IMR-90 (cell line): Measurements from ENCODE around the gene OR5AK2. TPM values are rescaled to one million over a fixed set of nuclear protein-coding genes. Genes with fewer than 3 reads are reported as not detected.
"Not testable (repeated sequence)": the region's sequence is repeated elsewhere in the genome, so short reads cannot be mapped to it uniquely, and the experiment has no call there.

Source experiments
- ATAC-seq: fragments of 200-7000 bp; cut with Tn5 transposase; 2 replicates; pipeline ENCODE4 v1.9.1; 2020; ENCODE audit warnings: low read depth, mild to moderate bottlenecking, moderate library complexity
- BruUV-seq: library from RNA; stranded (reverse); fragments of 400-500 nt; replicated peaks from 2 replicates; lab custom pipeline; 2021; lab: Mats Ljungman, UMichigan
- CTCF ChIA-PET: fragments of 300-600 bp; formaldehyde crosslinking; extraction: SDS; loops from one replicate; lab custom pipeline; 2021; ENCODE audit warnings: antibody characterized with exemption; lab: Yijun Ruan, JAX
- POLR2A ChIA-PET: fragments of 300-600 bp; sonication (Branson Sonifier 250); formaldehyde crosslinking; loops from one replicate; lab custom pipeline; 2022; ENCODE audit warnings: antibody characterized with exemption; ENCODE audit not compliant: unreplicated experiment; lab: Charles Lee
- DNase-seq: peaks from one replicate; pipeline ENCODE4 v3.0.0; 2013
- H2AFZ ChIP-seq: replicated peaks from 2 replicates; pipeline ENCODE3; 2013; ENCODE audit warnings: low read length, mild to moderate bottlenecking; ENCODE audit not compliant: poor library complexity
- H2AK5ac ChIP-seq: 2 replicates; pipeline ENCODE4 v1.6.1; 2013; ENCODE audit warnings: low read depth, low read length, inconsistent platforms
- H2AK9ac ChIP-seq: replicated peaks from 2 replicates; pipeline ENCODE3; 2013; ENCODE audit warnings: mild to moderate bottlenecking, low read depth, low read length, moderate library complexity; ENCODE audit not compliant: poor library complexity
- H2BK120ac ChIP-seq: 2 replicates; pipeline ENCODE4 v1.6.1; 2013; ENCODE audit warnings: low read depth, low read length, inconsistent platforms
- H2BK15ac ChIP-seq: 3 replicates; pipeline ENCODE4 v1.6.1; 2013; ENCODE audit warnings: low read depth, low read length, inconsistent platforms
- H2BK20ac ChIP-seq: 2 replicates; pipeline ENCODE4 v1.6.1; 2013; ENCODE audit warnings: low read depth, mild to moderate bottlenecking, inconsistent platforms, low read length, moderate library complexity
- H2BK5ac ChIP-seq: 2 replicates; pipeline ENCODE4 v1.6.1; 2013; ENCODE audit warnings: mild to moderate bottlenecking, low read depth, low read length, inconsistent platforms; ENCODE audit not compliant: poor library complexity, severe bottlenecking
- H3K14ac ChIP-seq: replicated peaks from 2 replicates; pipeline ENCODE4 v1.6.1; 2013; ENCODE audit warnings: low read depth, low read length, inconsistent platforms
- H3K18ac ChIP-seq: 2 replicates; pipeline ENCODE4 v1.6.1; 2013; ENCODE audit warnings: low read depth, low read length, control low read depth
- H3K23ac ChIP-seq: 2 replicates; pipeline ENCODE4 v1.6.1; 2013; ENCODE audit warnings: low read depth, low read length, inconsistent platforms
- H3K27ac ChIP-seq: 2 replicates; pipeline ENCODE4 v1.5.1; 2013; ENCODE audit warnings: mild to moderate bottlenecking, control low read depth, low read length; ENCODE audit not compliant: insufficient read depth
- H3K27me3 ChIP-seq: 2 replicates; pipeline ENCODE4 v1.6.1; 2013; ENCODE audit warnings: low read length; ENCODE audit not compliant: control insufficient read depth, insufficient read depth
- H3K36me3 ChIP-seq: 2 replicates; pipeline ENCODE4 v1.6.1; 2013; ENCODE audit warnings: low read length, mixed read lengths; ENCODE audit not compliant: control insufficient read depth, insufficient read depth
- H3K4ac ChIP-seq: 2 replicates; pipeline ENCODE4 v1.6.1; 2013; ENCODE audit warnings: low read depth, low read length, inconsistent platforms
- H3K4me1 ChIP-seq: 2 replicates; pipeline ENCODE4 v1.6.1; 2013; ENCODE audit warnings: low read length, mixed read lengths; ENCODE audit not compliant: control insufficient read depth, insufficient read depth
- H3K4me2 ChIP-seq: 2 replicates; pipeline ENCODE4 v1.6.1; 2013; ENCODE audit warnings: low read depth, mild to moderate bottlenecking, control low read depth, low read length, moderate library complexity
- H3K4me3 ChIP-seq: 2 replicates; pipeline ENCODE4 v1.5.1; 2013; ENCODE audit warnings: low read depth, mild to moderate bottlenecking, control low read depth, low read length, moderate library complexity; ENCODE audit not compliant: insufficient read depth
- H3K56ac ChIP-seq: 2 replicates; pipeline ENCODE4 v1.6.1; 2013; ENCODE audit warnings: low read length, inconsistent platforms; ENCODE audit not compliant: insufficient read depth; ENCODE audit errors: extremely low read depth
- H3K79me1 ChIP-seq, 2 experiments: 2 replicates each; pipeline ENCODE4 v1.6.1; 2013; ENCODE audit warnings: low read length in 2 of 2, inconsistent platforms in 1 of 2, low read depth in 1 of 2
- H3K9ac ChIP-seq: 2 replicates; pipeline ENCODE4 v1.6.1; 2013; ENCODE audit warnings: low read depth, low read length, control low read depth
- H3K9me1 ChIP-seq: 2 replicates; pipeline ENCODE4 v1.6.1; 2013; ENCODE audit warnings: low read length, inconsistent platforms; ENCODE audit not compliant: insufficient read depth
- H3K9me3 ChIP-seq: 2 replicates; pipeline ENCODE4 v1.6.1; 2013; ENCODE audit warnings: low read length; ENCODE audit not compliant: control insufficient read depth, insufficient read depth
- H4K20me1 ChIP-seq: 2 replicates; pipeline ENCODE4 v1.6.1; 2013; ENCODE audit warnings: low read length, inconsistent platforms; ENCODE audit not compliant: insufficient read depth
- H4K5ac ChIP-seq: 2 replicates; pipeline ENCODE4 v1.6.1; 2013; ENCODE audit warnings: mild to moderate bottlenecking, low read depth, low read length, control low read depth
- H4K8ac ChIP-seq, 2 experiments: 2 replicates each; pipeline ENCODE4 v1.6.1; 2013; ENCODE audit warnings: low read depth in 2 of 2, low read length in 2 of 2, control low read depth in 1 of 2, inconsistent platforms in 1 of 2
- H4K91ac ChIP-seq: 2 replicates; pipeline ENCODE4 v1.6.1; 2013; ENCODE audit warnings: low read depth, low read length, inconsistent platforms; ENCODE audit not compliant: insufficient read depth
- WGBS, 2 experiments: methylation state at CpG; one replicate each; pipeline versions ENCODE4 v1.1.5 to v1.1.7; 2013; ENCODE audit warnings: missing lambda C conversion rate in 2 of 2; ENCODE audit not compliant: insufficient read length in 1 of 2; ENCODE audit errors: extremely low coverage in 2 of 2; 5-methylcytosine and 5-hydroxymethylcytosine counted together
- dilution Hi-C: fragments of 300-500 bp; cut with HindIII; formaldehyde crosslinking; loops from one replicate; pipeline ENCODE4 v1.14.3; 2018; ENCODE audit warnings: low sequenced_read_pairs; ENCODE audit not compliant: unreplicated experiment
- in situ Hi-C: fragments of 300-500 bp; cut with MboI; formaldehyde crosslinking; loops from 3 replicates; pipeline ENCODE4 v1.14.3; 2019; ENCODE audit warnings: low sequenced_read_pairs, inconsistent platforms, mixed read lengths
- intact Hi-C: fragments of 100-400 bp; cut with micrococcal nuclease; formaldehyde crosslinking; loops from 2 replicates; pipeline ENCODE4 v1.10.0; 2022
- polyA plus RNA-seq, 3 experiments: library from polyadenylated mRNA; depleted of rRNA; stranded (reverse); fragments of >200 nt; gene quantifications; 2 replicates each; pipeline ENCODE4 v1.2.3, GENCODE V29; 2012; ENCODE audit warnings: low replicate concordance in 1 of 3
- total RNA-seq: library from RNA; depleted of rRNA; stranded (reverse); fragments of >200 nt; gene quantifications from 2 replicates; pipeline ENCODE4 v1.2.3, GENCODE V29; 2012

Gene OR5AK2
- total and polyA plus RNA-seq, 2 of the 4 experiments (the other 2 are of a cell fraction), result not detected

- H3K79me1 ChIP-seq, H2AK9ac ChIP-seq, H3K27ac ChIP-seq, H3K9me1 ChIP-seq, CTCF ChIA-PET, H2BK15ac ChIP-seq, H3K36me3 ChIP-seq, H2AFZ ChIP-seq, H3K18ac ChIP-seq, H3K4ac ChIP-seq, H4K91ac ChIP-seq, POLR2A ChIA-PET, H4K8ac ChIP-seq, BruUV-seq, ATAC-seq, H3K4me1 ChIP-seq, DNase-seq, in situ Hi-C loops, H2AK5ac ChIP-seq, H3K27me3 ChIP-seq, H3K9me3 ChIP-seq, H3K4me3 ChIP-seq, H3K56ac ChIP-seq, H4K5ac ChIP-seq, H4K20me1 ChIP-seq, H2BK120ac ChIP-seq, H3K9ac ChIP-seq, H3K14ac ChIP-seq, H3K23ac ChIP-seq, intact Hi-C loops, H2BK5ac ChIP-seq, H2BK20ac ChIP-seq, dilution Hi-C loops, H3K4me2 ChIP-seq: not testable (repeated sequence)
- WGBS, 2 experiments, result 90% methylated on average over 2 of the region's 8 CpGs; no CpG with 5 or more reads in 1 of the 2 experiments
Observed at GRCh38 chr11:56945526-56945925, 43.2 kb upstream of the OR5AK2 start.
